RWPE2 (cell line): ENCODE data around the gene MIEN1.

Experiments used
- ATAC-seq: fragments of 200-7000 bp; cut with Tn5 transposase; 3 replicates; pipeline ENCODE4 v1.9.1; 2021; ENCODE audit warnings: low read depth
- DNase-seq: peaks from one replicate; pipeline ENCODE4 v3.0.0-alpha.2; 2020; ENCODE audit warnings: low spot score
- H3K27ac ChIP-seq: fragments of 450-650 bp; 2 replicates; pipeline ENCODE4 v1.5.1; 2017; ENCODE audit warnings: mild to moderate bottlenecking; ENCODE audit not compliant: poor library complexity, severe bottlenecking
- H3K27me3 ChIP-seq: fragments of 250-450 bp; sonication (Bioruptor Pico); 2 replicates; pipeline ENCODE4 v1.5.1; 2021; ENCODE audit warnings: mild to moderate bottlenecking, moderate library complexity; ENCODE audit not compliant: insufficient read depth, poor library complexity, severe bottlenecking
- H3K36me3 ChIP-seq: fragments of 250-450 bp; sonication (Bioruptor Pico); 2 replicates; pipeline ENCODE4 v1.5.1; 2020; ENCODE audit warnings: low read depth, mild to moderate bottlenecking, moderate library complexity
- H3K4me1 ChIP-seq: fragments of 250-450 bp; sonication (Bioruptor Pico); 2 replicates; pipeline ENCODE4 v1.5.1; 2021; ENCODE audit warnings: mild to moderate bottlenecking, moderate library complexity; ENCODE audit not compliant: insufficient read depth, poor library complexity, severe bottlenecking
- H3K4me3 ChIP-seq: fragments of 250-450 bp; sonication (Bioruptor Pico); 2 replicates; pipeline ENCODE4 v1.5.1; 2021; ENCODE audit warnings: mild to moderate bottlenecking, moderate library complexity; ENCODE audit not compliant: severe bottlenecking
- H3K9me3 ChIP-seq: fragments of 250-450 bp; sonication (Bioruptor Pico); 2 replicates; pipeline ENCODE4 v1.5.1; 2021; ENCODE audit warnings: mild to moderate bottlenecking, moderate library complexity; ENCODE audit not compliant: severe bottlenecking
- TF ChIP-seq, protein P1 (sequence below): fragments of 450-650 bp; IDR thresholded peaks from one replicate; pipeline ENCODE4 v1.5.1; 2017; ENCODE audit warnings: mild to moderate bottlenecking, moderate library complexity; ENCODE audit not compliant: poor library complexity, severe bottlenecking

The MIEN1 gene

DNA sequence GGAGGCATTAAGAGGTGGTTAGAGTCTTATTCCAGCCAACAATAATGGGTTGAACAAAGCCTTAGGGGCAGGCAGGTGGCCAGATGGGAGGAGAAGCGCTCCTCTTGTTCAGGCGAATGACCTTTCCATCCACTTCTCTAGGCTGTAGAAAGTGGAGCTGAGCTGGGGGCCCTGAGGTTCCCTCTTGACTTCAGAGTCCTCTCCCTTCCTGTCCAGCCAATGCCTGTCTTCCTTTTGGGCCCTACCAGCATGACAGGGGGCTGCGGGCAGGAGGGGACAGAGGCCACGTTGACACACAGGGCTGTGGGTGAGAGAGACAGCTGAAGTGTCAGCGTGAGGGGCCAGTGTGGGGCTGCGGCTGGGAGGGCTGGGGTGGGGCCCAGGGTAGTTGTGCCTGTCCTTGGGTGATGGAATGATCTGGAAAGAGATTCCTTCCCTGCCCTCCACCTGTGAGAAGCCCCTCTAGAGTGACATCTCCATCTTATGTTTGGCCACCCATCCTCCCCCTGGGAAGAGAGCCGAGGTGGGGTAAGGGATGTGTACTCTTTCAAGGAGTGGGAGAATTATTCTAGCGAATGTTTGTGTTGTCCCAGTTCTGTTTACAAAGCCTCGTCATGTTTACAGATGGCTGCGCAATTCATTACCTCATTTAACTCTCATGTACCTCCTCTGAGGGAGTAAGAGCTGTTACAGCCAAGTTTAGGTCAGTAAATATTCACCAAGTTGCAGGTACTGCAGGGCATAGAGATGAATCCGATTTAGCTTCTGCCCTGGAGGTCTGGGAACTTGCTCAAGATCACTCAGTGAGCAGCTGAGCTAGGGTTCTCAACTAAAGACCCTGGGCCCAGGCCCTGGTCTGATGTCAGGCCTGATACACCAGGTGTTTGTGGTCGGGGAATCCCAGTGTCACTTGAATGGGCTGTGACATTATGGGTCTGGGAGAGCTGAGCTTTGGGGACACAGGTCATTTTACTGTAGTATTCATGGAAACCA lies 27.1 kb downstream of the MIEN1 start:
- DNase-seq, result no peak
- no peaks in the 10 kb centered on the region for H3K9me3 ChIP-seq
- no peak for ATAC-seq
- H3K27ac ChIP-seq, result no peak overlapping the region
- TF ChIP-seq, protein P1, sequence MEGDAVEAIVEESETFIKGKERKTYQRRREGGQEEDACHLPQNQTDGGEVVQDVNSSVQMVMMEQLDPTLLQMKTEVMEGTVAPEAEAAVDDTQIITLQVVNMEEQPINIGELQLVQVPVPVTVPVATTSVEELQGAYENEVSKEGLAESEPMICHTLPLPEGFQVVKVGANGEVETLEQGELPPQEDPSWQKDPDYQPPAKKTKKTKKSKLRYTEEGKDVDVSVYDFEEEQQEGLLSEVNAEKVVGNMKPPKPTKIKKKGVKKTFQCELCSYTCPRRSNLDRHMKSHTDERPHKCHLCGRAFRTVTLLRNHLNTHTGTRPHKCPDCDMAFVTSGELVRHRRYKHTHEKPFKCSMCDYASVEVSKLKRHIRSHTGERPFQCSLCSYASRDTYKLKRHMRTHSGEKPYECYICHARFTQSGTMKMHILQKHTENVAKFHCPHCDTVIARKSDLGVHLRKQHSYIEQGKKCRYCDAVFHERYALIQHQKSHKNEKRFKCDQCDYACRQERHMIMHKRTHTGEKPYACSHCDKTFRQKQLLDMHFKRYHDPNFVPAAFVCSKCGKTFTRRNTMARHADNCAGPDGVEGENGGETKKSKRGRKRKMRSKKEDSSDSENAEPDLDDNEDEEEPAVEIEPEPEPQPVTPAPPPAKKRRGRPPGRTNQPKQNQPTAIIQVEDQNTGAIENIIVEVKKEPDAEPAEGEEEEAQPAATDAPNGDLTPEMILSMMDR, result no peak
- peaks cover 21% of the 10 kb centered on the region for H3K4me1 ChIP-seq
- no peak overlapping the region for H3K4me3 ChIP-seq
- no peaks in the 10 kb centered on the region for H3K27me3 ChIP-seq
- peaks cover 13% of the 10 kb centered on the region for H3K36me3 ChIP-seq

DNA sequence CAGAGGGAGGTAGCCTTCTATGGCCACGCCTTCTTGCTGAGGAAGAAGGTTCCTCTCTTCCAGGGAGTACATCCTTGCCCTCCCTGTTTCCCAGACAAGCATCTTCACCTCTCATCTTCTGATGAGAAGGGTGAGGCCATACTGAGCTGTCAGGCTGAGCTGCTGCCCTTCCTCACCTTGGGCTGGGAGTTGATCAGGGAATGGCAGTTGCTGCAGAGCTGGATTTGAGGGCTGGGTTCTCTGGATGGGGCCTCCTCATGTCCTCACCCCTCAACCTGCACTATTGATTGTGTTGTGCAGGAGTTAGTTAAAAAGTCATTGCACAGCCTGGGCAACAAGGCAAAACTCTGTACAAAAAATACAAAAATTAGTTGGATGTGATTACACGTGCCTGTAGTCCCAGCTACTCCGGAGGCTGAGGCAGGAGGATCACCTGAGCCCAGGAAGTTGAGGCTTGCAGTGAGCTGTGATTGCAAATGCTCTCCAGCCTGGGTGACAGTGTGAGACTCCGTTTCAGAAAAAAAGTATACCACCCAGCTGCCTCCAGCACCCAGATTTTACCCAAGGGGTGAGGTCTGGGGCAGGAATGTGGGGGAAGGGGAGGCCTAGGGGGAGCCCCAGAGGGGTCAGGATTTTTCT lies 28.4 kb downstream of the MIEN1 start:
- Histone ChIP-seq H3K4me3 (no peak overlapping the region), H3K27me3 (no peaks in the 10 kb centered on the region), H3K4me1 (peaks cover 21% of the 10 kb centered on the region), H3K36me3 (peaks cover under 1% of the 10 kb centered on the region), H3K9me3 (no peaks in the 10 kb centered on the region), H3K27ac (no peak overlapping the region)
- DNase-seq (no peak), ATAC-seq (no peak)
- TF ChIP-seq, protein P1, result no peak

DNA sequence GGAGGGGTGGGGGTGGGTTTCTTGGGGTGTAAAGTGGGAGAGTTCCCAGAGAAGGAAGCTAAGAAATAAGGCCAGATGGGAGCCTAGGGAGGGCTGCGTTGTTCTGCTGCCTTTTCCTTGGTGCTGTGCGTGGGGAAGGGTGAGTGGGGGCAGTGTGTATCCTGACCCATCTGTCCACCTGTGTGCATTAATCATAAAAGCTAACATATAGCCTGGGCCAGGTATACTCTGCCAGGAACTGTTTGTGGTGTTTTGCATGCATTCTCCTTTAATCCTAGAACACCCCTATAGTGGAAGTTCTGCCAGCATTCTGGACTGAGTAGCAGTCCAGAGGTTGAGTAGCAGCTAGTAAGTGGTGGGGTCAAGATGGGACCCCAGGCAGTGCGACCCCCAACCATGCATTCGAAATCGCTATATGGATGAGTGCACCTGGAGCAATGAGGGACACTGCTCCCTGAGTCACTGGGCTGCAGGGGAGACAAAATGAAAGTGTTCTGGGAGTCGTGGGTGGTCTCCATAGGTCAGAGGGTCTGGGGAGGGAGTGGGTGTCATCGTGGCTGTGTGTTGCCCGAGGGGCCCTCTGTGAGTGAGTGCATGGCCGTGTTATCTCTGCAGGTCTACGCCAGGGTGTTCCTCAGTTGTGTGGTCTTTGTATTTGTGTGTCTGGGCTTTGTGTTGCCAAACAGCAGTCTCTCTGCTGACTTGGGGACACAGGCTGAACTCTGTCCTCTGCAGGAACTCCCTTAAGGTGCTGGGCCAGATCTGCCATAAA lies 29.1 kb downstream of the MIEN1 start:
- Histone ChIP-seq H3K36me3 (no peaks in the 10 kb centered on the region), H3K9me3 (no peaks in the 10 kb centered on the region), H3K4me3 (peak overlapping the region; percentile 71), H3K27ac (peak overlapping the region; percentile 60), H3K4me1 (peaks cover 17% of the 10 kb centered on the region), H3K27me3 (no peaks in the 10 kb centered on the region)
- ATAC-seq (no peak), DNase-seq (no peak)
- TF ChIP-seq, protein P1, result no peak

DNA sequence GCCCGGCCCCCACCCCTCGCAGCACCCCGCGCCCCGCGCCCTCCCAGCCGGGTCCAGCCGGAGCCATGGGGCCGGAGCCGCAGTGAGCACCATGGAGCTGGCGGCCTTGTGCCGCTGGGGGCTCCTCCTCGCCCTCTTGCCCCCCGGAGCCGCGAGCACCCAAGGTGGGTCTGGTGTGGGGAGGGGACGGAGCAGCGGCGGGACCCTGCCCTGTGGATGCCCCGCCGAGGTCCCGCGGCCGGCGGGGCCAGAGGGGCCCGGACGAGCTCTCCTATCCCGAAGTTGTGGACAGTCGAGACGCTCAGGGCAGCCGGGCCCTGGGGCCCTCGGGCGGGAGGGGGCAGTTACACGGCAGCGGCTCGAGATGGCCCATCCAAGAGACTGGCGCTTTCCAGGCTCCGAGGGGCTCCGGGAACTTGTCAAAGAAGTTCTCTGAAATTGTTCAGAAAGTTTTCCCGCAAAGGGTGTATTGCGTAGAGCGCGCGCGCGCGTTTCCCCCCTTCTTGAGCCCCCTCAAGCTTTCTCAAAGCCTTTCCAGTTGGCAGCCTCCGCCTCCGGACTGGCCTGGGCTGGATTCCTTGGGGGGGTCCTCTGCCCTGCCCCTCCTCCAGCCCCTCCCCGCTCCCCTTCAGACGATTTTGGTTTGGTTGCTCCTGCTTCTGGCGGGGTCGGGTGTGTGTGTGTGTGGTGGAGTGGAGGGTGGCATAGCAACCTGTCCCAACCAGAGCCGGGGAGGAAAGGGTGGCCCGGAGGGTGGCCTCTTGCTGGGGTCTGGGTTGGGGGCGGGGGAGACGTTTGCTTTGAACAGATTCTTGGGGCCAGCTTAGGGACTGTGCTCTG lies 30.0 kb downstream of the MIEN1 start:
- H3K27ac ChIP-seq, result peak overlapping the region; percentile 60
- H3K4me3 ChIP-seq, result peak overlapping the region; percentile 71
- no peaks in the 10 kb centered on the region for H3K27me3 ChIP-seq
- H3K36me3 ChIP-seq, result no peaks in the 10 kb centered on the region
- TF ChIP-seq, protein P1, result no peak
- peaks cover 11% of the 10 kb centered on the region for H3K4me1 ChIP-seq
- DNase-seq (no peak), ATAC-seq (peak; percentile 60)
- H3K9me3 ChIP-seq, result no peaks in the 10 kb centered on the region
